ENCODE measurements around the gene UNC79. TPM values are rescaled to one million over a fixed set of nuclear protein-coding genes. Genes with fewer than 3 reads are reported as not detected.
"Not testable (repeated sequence)": the region's sequence is repeated elsewhere in the genome, so short reads cannot be mapped to it uniquely, and the experiment has no call there.

The UNC79 gene
- not detected for total RNA-seq

GRCh38 chr14:93430315-93431035 lies at the start of gene UNC79:
TSS of gene UNC79 (plus strand) at chr14:93430939. CDS start at chr14:93431030, 91 bp downstream.
- H3K9me3 ChIP-seq (ENCODE audit: low read depth, low read length): peaks cover 15% of the 10 kb centered on the region
- no peaks in the 10 kb centered on the region for H3K4me1 ChIP-seq (ENCODE audit: insufficient read depth, low read length)
- peaks cover 56% of the 10 kb centered on the region for H3K27me3 ChIP-seq (ENCODE audit: insufficient read depth, low read length)
- H3K4me3 ChIP-seq (ENCODE audit: low read length): no peak within 1 kb of the TSS

- Histone ChIP-seq H3K4me1 (ENCODE audit: insufficient read depth, low read length) (no peaks in the 10 kb centered on the region), H3K4me3 (ENCODE audit: low read length) (no peak overlapping the region), H3K9me3 (ENCODE audit: low read depth, low read length) (no peaks in the 10 kb centered on the region), H3K27me3 (ENCODE audit: insufficient read depth, low read length) (no peaks in the 10 kb centered on the region)
These were observed 49.1 kb upstream of the UNC79 start for GRCh38 chr14:93381644-93382043.

GRCh38 chr14:93384256-93384655 lies 46.5 kb upstream of the UNC79 start:
- not testable (repeated sequence) for H3K27me3 ChIP-seq (ENCODE audit: insufficient read depth, low read length); H3K4me1 ChIP-seq (ENCODE audit: insufficient read depth, low read length); H3K9me3 ChIP-seq (ENCODE audit: low read depth, low read length); H3K4me3 ChIP-seq (ENCODE audit: low read length)

- Histone ChIP-seq H3K27me3 (ENCODE audit: insufficient read depth, low read length) (no peaks in the 10 kb centered on the region), H3K4me1 (ENCODE audit: insufficient read depth, low read length) (no peaks in the 10 kb centered on the region), H3K4me3 (ENCODE audit: low read length) (no peak overlapping the region), H3K9me3 (ENCODE audit: low read depth, low read length) (peaks cover 14% of the 10 kb centered on the region)
These were observed 35.5 kb upstream of the UNC79 start for GRCh38 chr14:93395231-93395630.

- H3K27me3 ChIP-seq (ENCODE audit: insufficient read depth, low read length): no peaks in the 10 kb centered on the region
- H3K9me3 ChIP-seq (ENCODE audit: low read depth, low read length): peaks cover 14% of the 10 kb centered on the region
- H3K4me1 ChIP-seq (ENCODE audit: insufficient read depth, low read length): no peaks in the 10 kb centered on the region
- H3K4me3 ChIP-seq (ENCODE audit: low read length): no peak overlapping the region
These were observed 34.3 kb upstream of the UNC79 start for GRCh38 chr14:93396456-93396855.

GRCh38 chr14:93398491-93398890 lies 32.2 kb upstream of the UNC79 start:
- peaks cover 3% of the 10 kb centered on the region for H3K27me3 ChIP-seq (ENCODE audit: insufficient read depth, low read length)
- peaks cover 14% of the 10 kb centered on the region for H3K9me3 ChIP-seq (ENCODE audit: low read depth, low read length)
- no peak overlapping the region for H3K4me3 ChIP-seq (ENCODE audit: low read length)
- no peaks in the 10 kb centered on the region for H3K4me1 ChIP-seq (ENCODE audit: insufficient read depth, low read length)

- Histone ChIP-seq H3K4me1 (ENCODE audit: insufficient read depth, low read length) (no peaks in the 10 kb centered on the region), H3K9me3 (ENCODE audit: low read depth, low read length) (no peaks in the 10 kb centered on the region), H3K4me3 (ENCODE audit: low read length) (no peak overlapping the region), H3K27me3 (ENCODE audit: insufficient read depth, low read length) (peaks cover 3% of the 10 kb centered on the region)
These were observed 27.8 kb upstream of the UNC79 start for GRCh38 chr14:93402951-93403350.

GRCh38 chr14:93410021-93410420 lies 20.7 kb upstream of the UNC79 start:
- H3K27me3 ChIP-seq (ENCODE audit: insufficient read depth, low read length): no peaks in the 10 kb centered on the region
- H3K4me3 ChIP-seq (ENCODE audit: low read length): no peak overlapping the region
- H3K4me1 ChIP-seq (ENCODE audit: insufficient read depth, low read length): no peaks in the 10 kb centered on the region
- no peaks in the 10 kb centered on the region for H3K9me3 ChIP-seq (ENCODE audit: low read depth, low read length)

- H3K4me3 ChIP-seq (ENCODE audit: low read length): no peak overlapping the region
- H3K9me3 ChIP-seq (ENCODE audit: low read depth, low read length): no peaks in the 10 kb centered on the region
- no peaks in the 10 kb centered on the region for H3K4me1 ChIP-seq (ENCODE audit: insufficient read depth, low read length)
- no peaks in the 10 kb centered on the region for H3K27me3 ChIP-seq (ENCODE audit: insufficient read depth, low read length)
These were observed 19.8 kb upstream of the UNC79 start for GRCh38 chr14:93410893-93411292.

- H3K27me3 ChIP-seq (ENCODE audit: insufficient read depth, low read length): peaks cover 28% of the 10 kb centered on the region
- H3K4me3 ChIP-seq (ENCODE audit: low read length); H3K4me1 ChIP-seq (ENCODE audit: insufficient read depth, low read length): not testable (repeated sequence)
- peaks cover 20% of the 10 kb centered on the region for H3K9me3 ChIP-seq (ENCODE audit: low read depth, low read length)
These were observed 5.6 kb upstream of the UNC79 start for GRCh38 chr14:93425136-93425535.

- Histone ChIP-seq H3K4me3 (ENCODE audit: low read length) (no peak overlapping the region), H3K9me3 (ENCODE audit: low read depth, low read length) (peaks cover 20% of the 10 kb centered on the region), H3K27me3 (ENCODE audit: insufficient read depth, low read length) (peaks cover 37% of the 10 kb centered on the region), H3K4me1 (ENCODE audit: insufficient read depth, low read length) (no peaks in the 10 kb centered on the region)
These were observed 4.0 kb upstream of the UNC79 start for GRCh38 chr14:93426750-93427149.

- no peaks in the 10 kb centered on the region for H3K4me1 ChIP-seq (ENCODE audit: insufficient read depth, low read length)
- no peak overlapping the region for H3K4me3 ChIP-seq (ENCODE audit: low read length)
- peaks cover 56% of the 10 kb centered on the region for H3K27me3 ChIP-seq (ENCODE audit: insufficient read depth, low read length)
- peaks cover 9% of the 10 kb centered on the region for H3K9me3 ChIP-seq (ENCODE audit: low read depth, low read length)
These were observed 414 bp downstream of the UNC79 start for GRCh38 chr14:93431036-93431670.

GRCh38 chr14:93454224-93454623 lies 23.5 kb downstream of the UNC79 start:
- Histone ChIP-seq H3K9me3 (ENCODE audit: low read depth, low read length) (no peaks in the 10 kb centered on the region), H3K4me1 (ENCODE audit: insufficient read depth, low read length) (no peaks in the 10 kb centered on the region), H3K27me3 (ENCODE audit: insufficient read depth, low read length) (peaks cover 11% of the 10 kb centered on the region), H3K4me3 (ENCODE audit: low read length) (no peak overlapping the region)

- no peaks in the 10 kb centered on the region for H3K4me1 ChIP-seq (ENCODE audit: insufficient read depth, low read length)
- no peak overlapping the region for H3K4me3 ChIP-seq (ENCODE audit: low read length)
- H3K9me3 ChIP-seq (ENCODE audit: low read depth, low read length): no peaks in the 10 kb centered on the region
These were observed 25.6 kb downstream of the UNC79 start for GRCh38 chr14:93456356-93456755.

GRCh38 chr14:93458234-93458633 lies 27.5 kb downstream of the UNC79 start:
- no peaks in the 10 kb centered on the region for H3K4me1 ChIP-seq (ENCODE audit: insufficient read depth, low read length)
- no peak overlapping the region for H3K4me3 ChIP-seq (ENCODE audit: low read length)
- peaks cover 8% of the 10 kb centered on the region for H3K27me3 ChIP-seq (ENCODE audit: insufficient read depth, low read length)
- H3K9me3 ChIP-seq (ENCODE audit: low read depth, low read length): no peaks in the 10 kb centered on the region

More at GRCh38 chr14:93456356-93456755, 25.6 kb downstream of the UNC79 start:
- peaks cover 8% of the 10 kb centered on the region for H3K27me3 ChIP-seq (ENCODE audit: insufficient read depth, low read length)

- Histone ChIP-seq H3K27me3 (ENCODE audit: insufficient read depth, low read length) (no peaks in the 10 kb centered on the region), H3K4me1 (ENCODE audit: insufficient read depth, low read length) (no peaks in the 10 kb centered on the region), H3K9me3 (ENCODE audit: low read depth, low read length) (no peaks in the 10 kb centered on the region)
These were observed 31.7 kb downstream of the UNC79 start for GRCh38 chr14:93462479-93462878.

More at GRCh38 chr14:93462479-93462878, 31.7 kb downstream of the UNC79 start:
- H3K4me3 ChIP-seq (ENCODE audit: low read length): no peak overlapping the region

Measured in mononuclear cell (primary cell).